Caco-2 (cell line): ENCODE measurements around the gene ANTXRL. TPM values are rescaled to one million over a fixed set of nuclear protein-coding genes. Genes with fewer than 3 reads are reported as not detected.

ENCODE experiments used
- Bru-seq: library from RNA; stranded (reverse); fragments of 400-500 nt; gene quantifications from one replicate; lab custom pipeline; 2021; lab: Mats Ljungman, UMichigan
- BruChase-seq, 2 experiments: library from RNA; stranded (reverse); fragments of 400-500 nt; gene quantifications; one replicate each; lab custom pipeline; 2021; lab: Mats Ljungman, UMichigan
- BruUV-seq: library from RNA; stranded (reverse); fragments of 400-500 nt; replicated peaks from 2 replicates; lab custom pipeline; 2021; lab: Mats Ljungman, UMichigan
- CTCF ChIA-PET: fragments of 300-600 bp; sonication (Branson Sonifier 250); formaldehyde crosslinking; loops from one replicate; lab custom pipeline; 2022; ENCODE audit warnings: antibody characterized with exemption; lab: Charles Lee
- POLR2A ChIA-PET: fragments of 300-600 bp; sonication (Branson Sonifier 250); formaldehyde crosslinking; loops from one replicate; lab custom pipeline; 2022; ENCODE audit warnings: antibody characterized with exemption; lab: Charles Lee
- DNase-seq, 2 experiments: peaks; one replicate each; pipeline versions ENCODE4 v3.0.0 to v3.0.0-alpha.2; 2020 to 2022
- H3K27me3 ChIP-seq: replicated peaks from 2 replicates; pipeline ENCODE4 v1.6.0; 2011; ENCODE audit warnings: low read length; ENCODE audit not compliant: control insufficient read depth, insufficient read depth
- H3K36me3 ChIP-seq: 2 replicates; pipeline ENCODE4 v1.5.1; 2011; ENCODE audit warnings: low read length; ENCODE audit not compliant: control insufficient read depth, insufficient read depth
- H3K4me1 ChIP-seq: fragments of 250-450 bp; sonication (Bioruptor Pico); 2 replicates; pipeline ENCODE4 v1.5.1; 2020; ENCODE audit warnings: mild to moderate bottlenecking
- H3K4me3 ChIP-seq: 2 replicates; pipeline ENCODE4 v1.5.1; 2011; ENCODE audit warnings: low read depth, mild to moderate bottlenecking, control low read depth, low read length
- H3K9me3 ChIP-seq: fragments of 250-450 bp; sonication (Bioruptor Pico); 2 replicates; pipeline ENCODE4 v1.5.1; 2020; ENCODE audit warnings: mild to moderate bottlenecking, moderate library complexity
- H3K27ac Mint-ChIP-seq: one replicate; pipeline ENCODE4 v1.8.0; 2022; ENCODE audit warnings: mixed read lengths; ENCODE audit not compliant: unreplicated experiment
- H3K27me3 Mint-ChIP-seq: one replicate; pipeline ENCODE4 v1.8.0; 2022; ENCODE audit warnings: mixed read lengths; ENCODE audit not compliant: insufficient read depth, unreplicated experiment
- H3K36me3 Mint-ChIP-seq: one replicate; pipeline ENCODE4 v1.8.0; 2022; ENCODE audit warnings: mild to moderate bottlenecking, mixed read lengths; ENCODE audit not compliant: insufficient read depth, unreplicated experiment
- H3K4me1 Mint-ChIP-seq: one replicate; pipeline ENCODE4 v1.8.0; 2022; ENCODE audit warnings: low read depth, mixed read lengths; ENCODE audit not compliant: unreplicated experiment
- H3K4me3 Mint-ChIP-seq: one replicate; pipeline ENCODE4 v1.8.0; 2022; ENCODE audit warnings: mild to moderate bottlenecking, moderate library complexity, mixed read lengths; ENCODE audit not compliant: unreplicated experiment
- H3K9me3 Mint-ChIP-seq: one replicate; pipeline ENCODE4 v1.8.0; 2022; ENCODE audit warnings: mixed read lengths; ENCODE audit not compliant: unreplicated experiment
- intact Hi-C: fragments of 100-400 bp; cut with micrococcal nuclease; formaldehyde crosslinking; loops from one replicate; pipeline ENCODE4 v1.10.0; 2022; ENCODE audit not compliant: unreplicated experiment
- long read RNA-seq: library from polyadenylated mRNA; stranded (forward); transcript quantifications from one replicate; pipeline ENCODE4 v2.0.0, GENCODE V29; 2022
- total RNA-seq: library from RNA; stranded (reverse); gene quantifications from 2 replicates; pipeline ENCODE4 v1.2.3, GENCODE V29; 2022
- TF ChIP-seq, protein P1 (sequence below), 2 experiments: fragments of 200-600 bp in 1 of 2; IDR thresholded peaks; 1 replicate in 1 of 2; 2 replicates in 1 of 2; pipeline versions ENCODE4 v1.5.1 to v1.8.0; 2011 to 2022; ENCODE audit warnings: antibody characterized with exemption in 1 of 2, control low read depth in 1 of 2, inconsistent platforms in 1 of 2, low read depth in 1 of 2, low read length in 1 of 2, mild to moderate bottlenecking in 1 of 2, moderate library complexity in 1 of 2; ENCODE audit not compliant: insufficient read depth in 1 of 2, severe bottlenecking in 1 of 2, unreplicated experiment in 1 of 2

The ANTXRL gene
- not detected in 2 replicates for total RNA-seq
- not detected for Bru-seq, nascent RNA
- BruChase-seq, experiment 1, labeled RNA remaining after a 2-hour chase = percentile 2 among the genes with signal in this experiment
- percentile 2 among the genes with signal in this experiment for BruChase-seq, experiment 2, labeled RNA remaining after a 6-hour chase
- long read RNA-seq = 0 reads

DNA sequence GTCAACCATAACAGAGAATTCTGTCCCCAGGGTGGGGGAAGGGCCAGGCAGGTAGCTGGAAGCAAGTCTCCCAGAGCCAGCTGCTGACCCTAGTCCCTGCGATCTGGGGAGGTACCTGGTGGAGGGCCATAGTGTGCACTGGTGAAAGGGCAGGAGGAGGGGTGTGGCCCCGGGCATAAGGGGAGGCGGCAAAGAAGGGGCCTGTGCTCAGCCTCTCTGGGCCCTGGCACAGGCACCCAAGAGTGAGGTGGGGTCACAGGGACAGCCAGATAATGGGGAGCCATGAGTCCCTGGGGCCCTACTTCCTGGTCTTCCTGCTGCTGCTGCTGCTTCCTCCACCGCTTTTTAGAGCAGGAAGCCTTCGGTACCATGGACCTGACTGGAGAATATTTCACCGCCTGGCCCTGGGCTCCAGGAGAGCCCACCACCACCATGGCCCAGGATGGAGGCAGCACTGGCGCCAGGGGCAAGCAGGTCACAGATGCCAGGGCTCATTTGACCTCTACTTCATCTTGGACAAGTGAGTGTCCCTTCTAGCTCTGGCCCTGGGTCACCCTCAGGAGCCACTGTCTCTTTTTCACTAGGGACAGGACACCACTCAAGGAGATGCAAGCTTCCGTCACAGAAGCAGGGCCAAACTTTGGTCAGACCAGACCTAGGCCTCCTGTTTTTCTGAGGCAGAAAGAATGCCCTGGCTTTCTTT, at the start of gene ANTXRL:
Gene ANTXRL (plus strand): TSS at position 7 of the 703 bp plus-strand sequence. CDS start 266 bp downstream, at position 273.
- ChIA-PET CTCF (no interaction called here), POLR2A (no interaction called here)
- peak in 1 of 2 experiments; percentile 30 for DNase-seq

DNA sequence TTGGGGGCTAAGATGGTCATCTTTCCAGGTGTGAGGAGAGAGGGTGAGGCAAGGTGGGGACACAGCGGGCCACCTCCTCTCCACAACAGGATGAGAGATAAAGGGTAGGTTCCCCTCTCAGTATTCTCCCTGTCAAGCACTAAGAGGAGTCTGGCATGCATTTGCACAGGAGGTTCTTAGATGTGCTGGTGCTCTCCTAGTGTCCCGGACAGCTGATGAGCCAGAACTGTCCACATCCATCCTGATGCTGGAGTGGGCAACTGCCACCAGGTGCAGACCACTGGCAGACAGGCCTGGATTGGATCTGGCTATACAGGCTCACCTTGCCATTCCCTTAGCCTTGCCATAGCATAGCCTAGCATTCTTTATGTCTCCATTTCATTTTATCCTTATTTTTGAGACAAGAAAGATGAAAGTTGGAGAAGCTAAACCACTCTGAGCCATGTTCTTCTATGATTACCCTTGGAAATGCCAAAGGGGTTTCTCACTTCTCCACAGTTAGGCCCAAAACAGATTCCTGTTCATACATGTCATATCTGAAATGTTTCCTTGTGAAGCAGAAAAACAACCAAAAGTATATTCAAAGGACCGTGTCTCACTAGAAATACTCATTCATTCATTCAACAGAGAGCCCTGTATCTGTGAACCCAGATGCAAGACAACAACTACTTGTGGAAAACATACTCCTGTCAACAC, 48.8 kb upstream of the ANTXRL start:
- Histone ChIP-seq H3K27me3 (no peaks in the 10 kb centered on the region; the same call in 1 of the 2 replicates), H3K4me1 (no peaks in the 10 kb centered on the region), H3K36me3 (no peaks in the 10 kb centered on the region), H3K9me3 (peaks cover 4% of the 10 kb centered on the region; the same call in 1 of the 2 replicates), H3K4me3 (no peak overlapping the region)
- Mint-ChIP-seq H3K4me3 (no peak overlapping the region), H3K27me3 (peaks cover 9% of the 10 kb centered on the region), H3K27ac (no peak overlapping the region), H3K4me1 (no peaks in the 10 kb centered on the region), H3K36me3 (no peaks in the 10 kb centered on the region), H3K9me3 (no peaks in the 10 kb centered on the region)
- intact Hi-C loops = no loop called here
- ChIA-PET POLR2A (no interaction called here), CTCF (no interaction called here)
- BruUV-seq = no TSS peak
- TF ChIP-seq, protein P1, sequence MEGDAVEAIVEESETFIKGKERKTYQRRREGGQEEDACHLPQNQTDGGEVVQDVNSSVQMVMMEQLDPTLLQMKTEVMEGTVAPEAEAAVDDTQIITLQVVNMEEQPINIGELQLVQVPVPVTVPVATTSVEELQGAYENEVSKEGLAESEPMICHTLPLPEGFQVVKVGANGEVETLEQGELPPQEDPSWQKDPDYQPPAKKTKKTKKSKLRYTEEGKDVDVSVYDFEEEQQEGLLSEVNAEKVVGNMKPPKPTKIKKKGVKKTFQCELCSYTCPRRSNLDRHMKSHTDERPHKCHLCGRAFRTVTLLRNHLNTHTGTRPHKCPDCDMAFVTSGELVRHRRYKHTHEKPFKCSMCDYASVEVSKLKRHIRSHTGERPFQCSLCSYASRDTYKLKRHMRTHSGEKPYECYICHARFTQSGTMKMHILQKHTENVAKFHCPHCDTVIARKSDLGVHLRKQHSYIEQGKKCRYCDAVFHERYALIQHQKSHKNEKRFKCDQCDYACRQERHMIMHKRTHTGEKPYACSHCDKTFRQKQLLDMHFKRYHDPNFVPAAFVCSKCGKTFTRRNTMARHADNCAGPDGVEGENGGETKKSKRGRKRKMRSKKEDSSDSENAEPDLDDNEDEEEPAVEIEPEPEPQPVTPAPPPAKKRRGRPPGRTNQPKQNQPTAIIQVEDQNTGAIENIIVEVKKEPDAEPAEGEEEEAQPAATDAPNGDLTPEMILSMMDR (IDR thresholded peaks at IDR 0.05; ENCODE audit: insufficient read depth in 1 of 2, low read depth in 1 of 2, low read length in 1 of 2, severe bottlenecking in 1 of 2, unreplicated experiment in 1 of 2) = no peak
- DNase-seq = no peak

More for the DNA sequence above, at the start of gene ANTXRL:
- 0 out of 2 replicates have a peak, but pooled peaks cover 3% of the 10 kb centered on the region for H3K4me1 ChIP-seq
- H3K27ac Mint-ChIP-seq = no peak within 1 kb of the TSS
- H3K27me3 ChIP-seq = peaks cover 2% of the 10 kb centered on the region
- no peak within 1 kb of the TSS for H3K4me3 ChIP-seq
- H3K9me3 ChIP-seq = no peaks in the 10 kb centered on the region
- peaks cover 4% of the 10 kb centered on the region for H3K36me3 Mint-ChIP-seq
- intact Hi-C loops = no loop called here
- no peaks in the 10 kb centered on the region for H3K36me3 ChIP-seq
- no peaks in the 10 kb centered on the region for H3K9me3 Mint-ChIP-seq
- H3K27me3 Mint-ChIP-seq = peaks cover 13% of the 10 kb centered on the region
- TF ChIP-seq, protein P1 (IDR thresholded peaks at IDR 0.05; ENCODE audit: insufficient read depth in 1 of 2, low read depth in 1 of 2, low read length in 1 of 2, severe bottlenecking in 1 of 2, unreplicated experiment in 1 of 2) = no peak
- H3K4me3 Mint-ChIP-seq = no peak within 1 kb of the TSS
- BruUV-seq = no TSS peak
- peaks cover 7% of the 10 kb centered on the region for H3K4me1 Mint-ChIP-seq

DNA sequence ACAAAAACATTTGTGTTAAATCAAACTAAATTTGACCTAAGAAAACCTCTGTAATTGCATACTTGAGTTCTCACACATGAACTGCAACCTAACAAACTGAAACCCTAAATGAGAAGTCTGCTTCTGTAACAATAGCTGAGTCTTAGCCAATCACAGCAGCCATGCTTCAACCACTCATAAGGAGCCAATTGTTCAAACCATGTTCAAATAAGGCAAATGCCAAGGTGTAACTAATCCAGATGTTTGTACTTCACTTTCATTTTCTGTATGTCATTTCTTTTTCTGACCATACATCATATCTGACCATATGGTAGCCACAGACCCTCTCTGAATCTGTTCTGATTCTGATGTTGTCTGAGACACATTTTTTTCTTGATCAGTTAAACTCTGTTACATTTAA, 47.5 kb upstream of the ANTXRL start:
- CTCF ChIA-PET = no interaction called here

More for the DNA sequence above, 47.5 kb upstream of the ANTXRL start:
- peaks cover 4% of the 10 kb centered on the region; the same call in 1 of the 2 replicates for H3K9me3 ChIP-seq
- DNase-seq = no peak
- no peaks in the 10 kb centered on the region for H3K4me1 Mint-ChIP-seq
- intact Hi-C loops = no loop called here
- H3K27me3 Mint-ChIP-seq = peaks cover 14% of the 10 kb centered on the region
- H3K36me3 Mint-ChIP-seq = no peaks in the 10 kb centered on the region
- H3K4me3 Mint-ChIP-seq = no peak overlapping the region
- POLR2A ChIA-PET = no interaction called here
- H3K27me3 ChIP-seq = no peaks in the 10 kb centered on the region; the same call in 1 of the 2 replicates
- no peaks in the 10 kb centered on the region for H3K9me3 Mint-ChIP-seq
- no peaks in the 10 kb centered on the region for H3K36me3 ChIP-seq
- H3K4me1 ChIP-seq = no peaks in the 10 kb centered on the region
- TF ChIP-seq, protein P1 (IDR thresholded peaks at IDR 0.05; ENCODE audit: insufficient read depth in 1 of 2, low read depth in 1 of 2, low read length in 1 of 2, severe bottlenecking in 1 of 2, unreplicated experiment in 1 of 2) = no peak
- no peak overlapping the region for H3K27ac Mint-ChIP-seq
- BruUV-seq = no TSS peak
- no peak overlapping the region for H3K4me3 ChIP-seq
